Fibroblast of skin of left biceps (primary cell): ENCODE results near the gene DYNLT1.
"Not testable (repeated sequence)": the region's sequence is repeated elsewhere in the genome, so short reads cannot be mapped to it uniquely, and the experiment has no call there.

ENCODE experiments used
- DNase-seq, 2 experiments: peaks; one replicate each; pipeline ENCODE4 v3.0.0-alpha.2; 2013; ENCODE audit warnings: low read depth in 2 of 2

The DYNLT1 gene

GRCh38 chr6:158642097-158642601 lies 2.4 kb downstream of the DYNLT1 start:
- no peak for DNase-seq

- no peak for DNase-seq
Measured at GRCh38 chr6:158640519-158640918, 4.0 kb downstream of the DYNLT1 start.

GRCh38 chr6:158639056-158639455 lies 5.5 kb downstream of the DYNLT1 start:
- DNase-seq, result no peak

- DNase-seq, result no peak
Measured at GRCh38 chr6:158638324-158638854, 6.2 kb downstream of the DYNLT1 start.

GRCh38 chr6:158636778-158637177 lies 7.8 kb downstream of the DYNLT1 start:
- DNase-seq, result no peak

GRCh38 chr6:158635427-158636073 lies 9.0 kb downstream of the DYNLT1 start:
- DNase-seq, result no peak

- no peak for DNase-seq
Measured at GRCh38 chr6:158634695-158635426, 9.7 kb downstream of the DYNLT1 start.

- DNase-seq, result no peak
Measured at GRCh38 chr6:158633127-158633526, 11.4 kb downstream of the DYNLT1 start.

GRCh38 chr6:158632538-158633119 lies 11.9 kb downstream of the DYNLT1 start:
- not testable (repeated sequence) for DNase-seq

GRCh38 chr6:158631678-158632537 lies 12.6 kb downstream of the DYNLT1 start:
- no peak for DNase-seq

GRCh38 chr6:158630938-158631616 lies 13.5 kb downstream of the DYNLT1 start:
- DNase-seq, result no peak

GRCh38 chr6:158629367-158630221 lies 14.9 kb downstream of the DYNLT1 start:
- DNase-seq, result no peak

GRCh38 chr6:158628542-158628941 lies 16.0 kb downstream of the DYNLT1 start:
- no peak for DNase-seq

GRCh38 chr6:158627940-158628211 lies 16.7 kb downstream of the DYNLT1 start:
- DNase-seq, result no peak

GRCh38 chr6:158627168-158627939 lies 17.2 kb downstream of the DYNLT1 start:
- DNase-seq, result no peak

- DNase-seq, result no peak
Measured at GRCh38 chr6:158626360-158627167, 18.0 kb downstream of the DYNLT1 start.

- no peak for DNase-seq
Measured at GRCh38 chr6:158625881-158626305, 18.6 kb downstream of the DYNLT1 start.
